Stimulated activated CD4-positive, alpha-beta T cell treated with anti-CD3 and anti-CD28 coated beads, Interleukin-1b, Interleukin-23, amount 100 ng/mL, for 48 hours (primary cell): Measurements from ENCODE around the gene GCKR.

Experiments used
- DNase-seq: peaks from one replicate; pipeline ENCODE4 v3.0.0-alpha.2; 2020

Gene GCKR

GRCh38 chr2:27496357-27497287, at the start of gene GCKR:
GCKR (plus strand) TSS chr2:27496839; CDS start chr2:27496905, 66 bp downstream.
- no peak for DNase-seq

GRCh38 chr2:27448381-27448780, 48.3 kb upstream of the GCKR start:
- no peak for DNase-seq

- no peak for DNase-seq
Observed at GRCh38 chr2:27451095-27451494, 45.5 kb upstream of the GCKR start.

- no peak for DNase-seq
Observed at GRCh38 chr2:27453968-27454367, 42.7 kb upstream of the GCKR start.

- no peak for DNase-seq
Observed at GRCh38 chr2:27461118-27461517, 35.5 kb upstream of the GCKR start.

GRCh38 chr2:27464443-27464842, 32.2 kb upstream of the GCKR start:
- no peak for DNase-seq

GRCh38 chr2:27471961-27472360, 24.7 kb upstream of the GCKR start:
- no peak for DNase-seq

- no peak for DNase-seq
Observed at GRCh38 chr2:27485496-27485895, 11.1 kb upstream of the GCKR start.

GRCh38 chr2:27489118-27489497, 7.5 kb upstream of the GCKR start:
- DNase-seq = no peak

GRCh38 chr2:27489498-27490397, 6.9 kb upstream of the GCKR start, which contains the start of gene IFT172:
IFT172 (minus strand) TSS chr2:27489743; CDS start chr2:27489653, 90 bp downstream.
- DNase-seq = peak; percentile 99

GRCh38 chr2:27492557-27492956, 4.1 kb upstream of the GCKR start:
- DNase-seq = no peak

GRCh38 chr2:27493948-27494283, 2.7 kb upstream of the GCKR start:
- DNase-seq = no peak

- DNase-seq = no peak
Observed at GRCh38 chr2:27494284-27494943, 2.2 kb upstream of the GCKR start.

GRCh38 chr2:27494944-27495554, 1.6 kb upstream of the GCKR start, which contains the start of gene FNDC4:
FNDC4 (minus strand) TSS chr2:27495200; CDS start chr2:27494679, 521 bp downstream.
- DNase-seq = no peak

GRCh38 chr2:27495840-27496356, 741 bp upstream of the GCKR start:
- DNase-seq = no peak

- no peak for DNase-seq
Observed at GRCh38 chr2:27497288-27497627, 619 bp downstream of the GCKR start.

GRCh38 chr2:27498975-27499374, 2.3 kb downstream of the GCKR start:
- DNase-seq = no peak

GRCh38 chr2:27501042-27501441, 4.4 kb downstream of the GCKR start:
- DNase-seq = no peak

- no peak for DNase-seq
Observed at GRCh38 chr2:27502142-27502541, 5.5 kb downstream of the GCKR start.

GRCh38 chr2:27506587-27506986, 9.9 kb downstream of the GCKR start:
- no peak for DNase-seq

- DNase-seq = no peak
Observed at GRCh38 chr2:27507293-27507692, 10.7 kb downstream of the GCKR start.

GRCh38 chr2:27509326-27509725, 12.7 kb downstream of the GCKR start:
- DNase-seq = no peak
